Activated effector memory CD4-positive, alpha-beta T cell treated with Interleukin-2 at 50 U/mL for 16 hours (primary cell): ENCODE measurements around the gene HOXB7.

Source experiments
- DNase-seq: peaks from one replicate; pipeline ENCODE4 v3.0.0-alpha.2; 2020

Gene HOXB7

GRCh38 chr17:48564188-48565021, 46.4 kb downstream of the HOXB7 start:
- DNase-seq = no peak

GRCh38 chr17:48563867-48564187, 47.0 kb downstream of the HOXB7 start:
- no peak for DNase-seq

GRCh38 chr17:48563385-48563838, 47.4 kb downstream of the HOXB7 start:
- DNase-seq = no peak

GRCh38 chr17:48562934-48563333, 47.9 kb downstream of the HOXB7 start:
- no peak for DNase-seq

- DNase-seq = no peak
These were observed 48.7 kb downstream of the HOXB7 start for GRCh38 chr17:48561884-48562810.

GRCh38 chr17:48559840-48560817, 50.7 kb downstream of the HOXB7 start:
- DNase-seq = no peak

GRCh38 chr17:48559122-48559839, 51.5 kb downstream of the HOXB7 start:
- DNase-seq = no peak

- DNase-seq = no peak
These were observed 52.0 kb downstream of the HOXB7 start for GRCh38 chr17:48558831-48559121.

DNA sequence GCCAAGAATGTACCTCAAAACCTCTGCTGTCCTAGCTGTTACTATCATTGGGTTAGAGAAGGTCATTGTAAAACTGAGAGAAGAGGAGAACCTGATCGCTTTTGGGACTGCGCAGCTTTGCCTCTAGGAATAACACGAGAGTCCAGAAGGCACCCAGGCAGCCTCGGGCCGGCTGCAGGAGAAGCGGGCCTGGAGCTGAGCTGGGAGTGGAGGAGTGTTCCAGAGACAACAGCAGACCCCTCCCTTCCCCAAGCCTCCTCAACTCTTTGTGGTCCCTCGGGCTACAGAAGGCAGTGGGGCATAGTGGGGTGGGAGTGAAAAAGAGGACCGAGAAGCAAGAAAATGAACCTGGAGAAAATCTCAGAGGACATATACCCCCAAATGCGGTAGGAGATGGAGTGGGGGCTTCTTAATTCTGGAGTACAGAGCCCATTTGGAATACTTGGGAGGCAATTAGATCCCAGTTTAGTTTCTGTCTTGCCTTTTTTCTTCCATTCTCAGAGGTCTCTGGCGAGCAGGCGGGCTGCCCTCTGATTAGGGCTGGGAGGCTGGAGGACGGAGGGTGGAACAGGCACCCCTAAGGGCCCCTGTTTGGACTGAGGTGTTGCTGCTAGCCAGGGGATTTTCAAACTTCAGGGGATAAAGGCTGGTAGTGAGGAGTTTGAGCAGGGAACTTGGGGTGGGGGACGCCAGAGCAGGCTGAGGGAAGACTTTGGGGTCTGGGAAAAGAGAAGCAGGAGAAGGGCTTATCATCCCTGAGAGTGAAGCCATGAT, 52.6 kb downstream of the HOXB7 start:
- DNase-seq = no peak
